Choroid plexus epithelial cell (primary cell): Measurements from ENCODE around the gene GPR6.

Experiments
- DNase-seq: peaks from one replicate; pipeline ENCODE4 v3.0.0-alpha.2; 2010; ENCODE audit warnings: low read depth
- H3K4me3 ChIP-seq: 2 replicates; pipeline ENCODE4 v1.5.1; 2011; ENCODE audit warnings: low read depth, mild to moderate bottlenecking, control low read depth, low read length, moderate library complexity
- CTCF ChIP-seq: conservative IDR thresholded peaks from 2 replicates; pipeline ENCODE4 v1.5.1; 2011; ENCODE audit warnings: low read depth, mild to moderate bottlenecking, control low read depth, inconsistent platforms, low read length, moderate library complexity

The GPR6 gene

GRCh38 chr6:109978174-109979032 is at the start of gene GPR6:
GPR6 (plus strand) TSS chr6:109978311; CDS start chr6:109979113, 802 bp downstream.
- peak; percentile 52 for DNase-seq
- no peak for TF ChIP-seq CTCF
- no peak within 1 kb of the TSS for H3K4me3 ChIP-seq

GRCh38 chr6:109934293-109934692 is 43.8 kb upstream of the GPR6 start:
- no peak for DNase-seq
- H3K4me3 ChIP-seq: no peak overlapping the region
- TF ChIP-seq CTCF: no peak

GRCh38 chr6:109939654-109940053 is 38.5 kb upstream of the GPR6 start:
- DNase-seq: no peak
- no peak for TF ChIP-seq CTCF
- no peak overlapping the region for H3K4me3 ChIP-seq

GRCh38 chr6:109944448-109944847 is 33.7 kb upstream of the GPR6 start:
- no peak overlapping the region for H3K4me3 ChIP-seq

GRCh38 chr6:109945091-109945490 is 33.0 kb upstream of the GPR6 start:
- no peak for TF ChIP-seq CTCF
- H3K4me3 ChIP-seq: no peak overlapping the region
- no peak for DNase-seq

More at GRCh38 chr6:109944448-109944847, 33.7 kb upstream of the GPR6 start:
- TF ChIP-seq CTCF: no peak
- no peak for DNase-seq

GRCh38 chr6:109946979-109947378 is 31.1 kb upstream of the GPR6 start:
- no peak for DNase-seq
- TF ChIP-seq CTCF: no peak
- no peak overlapping the region for H3K4me3 ChIP-seq
